Measurements from ENCODE around the gene TSPAN9.

DNA sequence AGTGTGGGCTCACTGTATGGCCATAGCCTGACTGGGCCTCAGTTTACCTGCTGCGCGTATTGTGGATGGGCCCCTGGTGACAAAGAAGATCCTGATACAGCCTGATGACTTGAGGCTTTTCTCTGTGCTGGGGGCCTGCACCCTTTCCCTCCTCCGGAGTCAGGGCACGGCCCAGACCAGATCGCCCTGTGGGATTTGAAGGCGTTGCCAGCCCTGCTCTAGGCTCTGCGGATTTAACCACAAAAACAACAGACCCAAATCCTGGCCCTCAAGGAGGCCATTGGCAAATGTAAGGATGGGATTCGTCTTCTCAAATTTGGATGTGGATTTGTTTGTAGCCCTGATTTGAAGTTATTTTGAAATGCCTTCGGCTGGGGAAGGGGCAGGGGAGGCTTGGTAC lies 195.8 kb downstream of the TSPAN9 start:
- TF ChIP-seq, protein P1, sequence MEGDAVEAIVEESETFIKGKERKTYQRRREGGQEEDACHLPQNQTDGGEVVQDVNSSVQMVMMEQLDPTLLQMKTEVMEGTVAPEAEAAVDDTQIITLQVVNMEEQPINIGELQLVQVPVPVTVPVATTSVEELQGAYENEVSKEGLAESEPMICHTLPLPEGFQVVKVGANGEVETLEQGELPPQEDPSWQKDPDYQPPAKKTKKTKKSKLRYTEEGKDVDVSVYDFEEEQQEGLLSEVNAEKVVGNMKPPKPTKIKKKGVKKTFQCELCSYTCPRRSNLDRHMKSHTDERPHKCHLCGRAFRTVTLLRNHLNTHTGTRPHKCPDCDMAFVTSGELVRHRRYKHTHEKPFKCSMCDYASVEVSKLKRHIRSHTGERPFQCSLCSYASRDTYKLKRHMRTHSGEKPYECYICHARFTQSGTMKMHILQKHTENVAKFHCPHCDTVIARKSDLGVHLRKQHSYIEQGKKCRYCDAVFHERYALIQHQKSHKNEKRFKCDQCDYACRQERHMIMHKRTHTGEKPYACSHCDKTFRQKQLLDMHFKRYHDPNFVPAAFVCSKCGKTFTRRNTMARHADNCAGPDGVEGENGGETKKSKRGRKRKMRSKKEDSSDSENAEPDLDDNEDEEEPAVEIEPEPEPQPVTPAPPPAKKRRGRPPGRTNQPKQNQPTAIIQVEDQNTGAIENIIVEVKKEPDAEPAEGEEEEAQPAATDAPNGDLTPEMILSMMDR (IDR thresholded peaks at IDR 0.05 in 2 of 3, conservative IDR thresholded peaks at IDR 0.05 in 1 of 3; ENCODE audit: control insufficient read depth in 2 of 3, extremely low read depth in 1 of 3, insufficient read depth in 1 of 3, low read depth in 3 of 3, low read length in 3 of 3), result no peak
- TF ChIP-seq NRF1 (conservative IDR thresholded peaks at IDR 0.05; ENCODE audit: low read depth, low read length), result no peak
- TF ChIP-seq NFXL1 (IDR thresholded peaks at IDR 0.05; ENCODE audit: borderline replicate concordance), result no peak
- TF ChIP-seq ZNF274 (IDR thresholded peaks at IDR 0.05; ENCODE audit: insufficient read depth, insufficient read length), result no peak
- no peak for TF ChIP-seq TBL1XR1 (IDR thresholded peaks at IDR 0.05; ENCODE audit: low read depth, low read length)
- TF ChIP-seq POLR2AphosphoS5 (IDR thresholded peaks at IDR 0.05; ENCODE audit: low read length), result no peak
- no peak for TF ChIP-seq SMC3 (IDR thresholded peaks at IDR 0.05; ENCODE audit: borderline replicate concordance, low read length)
- no peak for TF ChIP-seq EZH2 (IDR thresholded peaks at IDR 0.05; ENCODE audit: borderline replicate concordance, control insufficient read depth, low read depth, low read length)
- TF ChIP-seq, protein P2, sequence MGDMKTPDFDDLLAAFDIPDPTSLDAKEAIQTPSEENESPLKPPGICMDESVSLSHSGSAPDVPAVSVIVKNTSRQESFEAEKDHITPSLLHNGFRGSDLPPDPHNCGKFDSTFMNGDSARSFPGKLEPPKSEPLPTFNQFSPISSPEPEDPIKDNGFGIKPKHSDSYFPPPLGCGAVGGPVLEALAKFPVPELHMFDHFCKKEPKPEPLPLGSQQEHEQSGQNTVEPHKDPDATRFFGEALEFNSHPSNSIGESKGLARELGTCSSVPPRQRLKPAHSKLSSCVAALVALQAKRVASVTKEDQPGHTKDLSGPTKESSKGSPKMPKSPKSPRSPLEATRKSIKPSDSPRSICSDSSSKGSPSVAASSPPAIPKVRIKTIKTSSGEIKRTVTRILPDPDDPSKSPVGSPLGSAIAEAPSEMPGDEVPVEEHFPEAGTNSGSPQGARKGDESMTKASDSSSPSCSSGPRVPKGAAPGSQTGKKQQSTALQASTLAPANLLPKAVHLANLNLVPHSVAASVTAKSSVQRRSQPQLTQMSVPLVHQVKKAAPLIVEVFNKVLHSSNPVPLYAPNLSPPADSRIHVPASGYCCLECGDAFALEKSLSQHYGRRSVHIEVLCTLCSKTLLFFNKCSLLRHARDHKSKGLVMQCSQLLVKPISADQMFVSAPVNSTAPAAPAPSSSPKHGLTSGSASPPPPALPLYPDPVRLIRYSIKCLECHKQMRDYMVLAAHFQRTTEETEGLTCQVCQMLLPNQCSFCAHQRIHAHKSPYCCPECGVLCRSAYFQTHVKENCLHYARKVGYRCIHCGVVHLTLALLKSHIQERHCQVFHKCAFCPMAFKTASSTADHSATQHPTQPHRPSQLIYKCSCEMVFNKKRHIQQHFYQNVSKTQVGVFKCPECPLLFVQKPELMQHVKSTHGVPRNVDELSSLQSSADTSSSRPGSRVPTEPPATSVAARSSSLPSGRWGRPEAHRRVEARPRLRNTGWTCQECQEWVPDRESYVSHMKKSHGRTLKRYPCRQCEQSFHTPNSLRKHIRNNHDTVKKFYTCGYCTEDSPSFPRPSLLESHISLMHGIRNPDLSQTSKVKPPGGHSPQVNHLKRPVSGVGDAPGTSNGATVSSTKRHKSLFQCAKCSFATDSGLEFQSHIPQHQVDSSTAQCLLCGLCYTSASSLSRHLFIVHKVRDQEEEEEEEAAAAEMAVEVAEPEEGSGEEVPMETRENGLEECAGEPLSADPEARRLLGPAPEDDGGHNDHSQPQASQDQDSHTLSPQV (IDR thresholded peaks at IDR 0.05), result no peak
- TF ChIP-seq FOXM1 (IDR thresholded peaks at IDR 0.05; ENCODE audit: low read depth, low read length), result no peak
- TF ChIP-seq HDAC6 (IDR thresholded peaks at IDR 0.05; ENCODE audit: unreplicated experiment), result no peak
- TF ChIP-seq NR2C1 (IDR thresholded peaks at IDR 0.05), result no peak
